K562 (cell line): Measurements from ENCODE around the gene TAS2R38. TPM values are rescaled to one million over a fixed set of nuclear protein-coding genes. Genes with fewer than 3 reads are reported as not detected.

ENCODE experiments used
- ATAC-seq: fragments of 200-7000 bp; cut with Tn5 transposase; 3 replicates; pipeline ENCODE4 v1.9.1; 2020; ENCODE audit warnings: moderate library complexity
- BruUV-seq: library from RNA; stranded (reverse); fragments of 400-500 nt; replicated peaks from 2 replicates; lab custom pipeline; 2021; lab: Mats Ljungman, UMichigan
- CTCF ChIA-PET: fragments of 300-600 bp; formaldehyde crosslinking; extraction: SDS; loops from one replicate; lab custom pipeline; 2021; ENCODE audit warnings: low intra/inter-chr PET ratio; lab: Yijun Ruan, JAX
- POLR2A ChIA-PET: fragments of 300-600, 350-650 bp; sonication (Branson Sonifier 250); formaldehyde crosslinking; extraction: SDS; loops from one replicate; lab custom pipeline; 2021; ENCODE audit warnings: antibody characterized with exemption, inconsistent platforms; lab: Yijun Ruan, JAX
- DNase-seq, 4 experiments: peaks; one replicate each; pipeline versions ENCODE4 v3.0.0 to v3.0.0-alpha.2; 2011 to 2018; ENCODE audit warnings: low spot score in 3 of 4, mixed read lengths in 3 of 4; ENCODE audit errors: extremely low read depth in 1 of 4
- FAIRE-seq: peaks from 2 replicates; lab custom pipeline; 2011; peaks lifted over from hg19 to GRCh38; lab: Jason Lieb, UNC
- H2AFZ ChIP-seq: 2 replicates; pipeline ENCODE4 v1.6.0; 2011; ENCODE audit warnings: low read depth, low read length, control low read depth, inconsistent platforms
- H3K27ac ChIP-seq: fragments of 200-600 bp; 3 replicates; pipeline ENCODE4 v1.8.0; 2011; ENCODE audit warnings: low read depth, mild to moderate bottlenecking, control low read depth, inconsistent platforms, low read length, moderate library complexity, mixed read lengths; ENCODE audit errors: extremely low read depth
- H3K27me3 ChIP-seq, 2 experiments: fragments of 300-600 bp in 1 of 2; 2 replicates in 1 of 2; 3 replicates in 1 of 2; pipeline versions ENCODE4 v1.6.0 to v1.8.0; 2011; ENCODE audit warnings: inconsistent platforms in 2 of 2, low read length in 2 of 2, mild to moderate bottlenecking in 1 of 2, mixed read lengths in 1 of 2, moderate library complexity in 1 of 2; ENCODE audit not compliant: control insufficient read depth in 2 of 2, insufficient read depth in 2 of 2
- H3K36me3 ChIP-seq: fragments of 300-600 bp; 3 replicates; pipeline ENCODE4 v1.8.0; 2011; ENCODE audit warnings: mild to moderate bottlenecking, low read length, inconsistent platforms; ENCODE audit not compliant: control insufficient read depth, insufficient read depth
- H3K4me1 ChIP-seq, 2 experiments: fragments of 200-600 bp in 1 of 2; replicated peaks in 1 of 2; 2 replicates in 1 of 2; 3 replicates in 1 of 2; pipeline versions ENCODE4 v1.5.1 to v1.8.0; 2011; ENCODE audit warnings: inconsistent platforms in 2 of 2, low read length in 2 of 2, mild to moderate bottlenecking in 1 of 2, mixed read lengths in 1 of 2, moderate library complexity in 1 of 2; ENCODE audit not compliant: control insufficient read depth in 2 of 2, insufficient read depth in 2 of 2
- H3K4me2 ChIP-seq: 2 replicates; pipeline ENCODE4 v1.6.1; 2011; ENCODE audit warnings: low read length, control low read depth, inconsistent platforms, mixed read lengths; ENCODE audit not compliant: insufficient read depth
- H3K4me3 ChIP-seq: fragments of 200-600 bp; sonication (generic), shearing (Covaris generic); 2 replicates; pipeline ENCODE4 v1.5.1; 2016; ENCODE audit warnings: control low read depth, inconsistent platforms
- H3K79me2 ChIP-seq: fragments of 200-600 bp; 3 replicates; pipeline ENCODE4 v1.8.0; 2011; ENCODE audit warnings: low read length, inconsistent platforms; ENCODE audit not compliant: control insufficient read depth, insufficient read depth
- H3K9ac ChIP-seq, 2 experiments: 2 replicates each; pipeline versions ENCODE4 v1.6.0 to v1.6.1; 2011; ENCODE audit warnings: low read depth in 2 of 2, low read length in 2 of 2, control low read depth in 1 of 2, inconsistent platforms in 1 of 2, mild to moderate bottlenecking in 1 of 2, mixed read lengths in 1 of 2; ENCODE audit not compliant: insufficient read depth in 1 of 2
- H3K9me1 ChIP-seq: one replicate; pipeline ENCODE4 v1.6.0; 2011; ENCODE audit warnings: inconsistent platforms, mild to moderate bottlenecking, low read length, moderate library complexity; ENCODE audit not compliant: control insufficient read depth, insufficient read depth
- H3K9me3 ChIP-seq: replicated peaks from 2 replicates; pipeline ENCODE4 v1.5.1; 2011; ENCODE audit warnings: low read depth, low read length, inconsistent platforms; ENCODE audit not compliant: control insufficient read depth, insufficient read depth
- H4K20me1 ChIP-seq: replicated peaks from 2 replicates; pipeline ENCODE4 v1.6.1; 2011; ENCODE audit warnings: low read length, inconsistent platforms, mixed read lengths; ENCODE audit not compliant: control insufficient read depth, insufficient read depth
- CHD2 ChIP-seq: IDR thresholded peaks from 2 replicates; pipeline ENCODE4 v1.6.1; 2011; ENCODE audit warnings: low read depth, low read length
- GATA2 ChIP-seq: sonication (generic); formaldehyde crosslinking; IDR thresholded peaks from 2 replicates; pipeline ENCODE4 v1.4.0; 2020; ENCODE audit warnings: mild to moderate bottlenecking, missing genetic modification reagents
- HLTF ChIP-seq: fragments of 450-650 bp; IDR thresholded peaks from 2 replicates; pipeline ENCODE4 v1.6.1; 2016
- KLF16 ChIP-seq: IDR thresholded peaks from 2 replicates; pipeline ENCODE4 v1.6.1; 2016; ENCODE audit warnings: antibody characterized with exemption
- LEF1 ChIP-seq: fragments of 450-650 bp; IDR thresholded peaks from 2 replicates; pipeline ENCODE4 v1.6.1; 2016; ENCODE audit warnings: mild to moderate bottlenecking
- NFIC ChIP-seq: fragments of 450-650 bp; IDR thresholded peaks from 2 replicates; pipeline ENCODE4 v1.6.1; 2017; ENCODE audit warnings: mild to moderate bottlenecking, inconsistent platforms
- OTX1 ChIP-seq: fragments of 450-650 bp; formaldehyde crosslinking; IDR thresholded peaks from 2 replicates; pipeline ENCODE4 v1.4.0; 2022; ENCODE audit warnings: mild to moderate bottlenecking
- RAD51 ChIP-seq: fragments of 450-650 bp; IDR thresholded peaks from 2 replicates; pipeline ENCODE4 v1.7.1; 2016; ENCODE audit warnings: low read depth, mild to moderate bottlenecking, borderline replicate concordance
- RFX7 ChIP-seq: fragments of 250-450 bp; sonication (Bioruptor Pico); IDR thresholded peaks from 2 replicates; pipeline ENCODE4 v1.5.1; 2021; ENCODE audit warnings: mild to moderate bottlenecking
- SMAD2 ChIP-seq: fragments of 150-350 bp; IDR thresholded peaks from 2 replicates; pipeline ENCODE4 v1.6.1; 2014; ENCODE audit warnings: low read depth, mild to moderate bottlenecking, low read length
- SMC3 ChIP-seq: conservative IDR thresholded peaks from 2 replicates; pipeline ENCODE4 v1.6.1; 2011; ENCODE audit warnings: low read depth, low read length, improper control_type of control experiment; ENCODE audit not compliant: insufficient read depth
- TCF7L2 ChIP-seq: fragments of 150-350 bp; IDR thresholded peaks from 2 replicates; pipeline ENCODE4 v1.6.1; 2016; ENCODE audit warnings: low read depth, mild to moderate bottlenecking, low read length, moderate library complexity
- ZNF12 ChIP-seq: sonication (generic); formaldehyde crosslinking; IDR thresholded peaks from 2 replicates; pipeline ENCODE4 v1.4.0; 2020; ENCODE audit warnings: mild to moderate bottlenecking, missing genetic modification reagents
- ZNF217 ChIP-seq: sonication (generic); formaldehyde crosslinking; IDR thresholded peaks from 2 replicates; pipeline ENCODE4 v1.8.0; 2022; ENCODE audit warnings: mild to moderate bottlenecking, missing genetic modification reagents
- ZNF431 ChIP-seq: sonication (generic); formaldehyde crosslinking; IDR thresholded peaks from 2 replicates; pipeline ENCODE4 v1.8.0; 2022; ENCODE audit warnings: mild to moderate bottlenecking, missing genetic modification reagents
- ZZZ3 ChIP-seq: fragments of 450-650 bp; IDR thresholded peaks from 2 replicates; pipeline ENCODE4 v1.6.1; 2016; ENCODE audit warnings: antibody characterized with exemption, mild to moderate bottlenecking, moderate library complexity
- WGBS: fragments of 100-300 bp; shearing (Covaris generic); methylation state at CpG from one replicate; pipeline ENCODE4 v1.1.6; 2016; ENCODE audit warnings: low coverage, mixed read lengths; ENCODE audit not compliant: insufficient coverage; ENCODE audit errors: missing lambda C conversion rate; 5-methylcytosine and 5-hydroxymethylcytosine counted together
- in situ Hi-C: fragments of 300-500 bp; cut with MboI; formaldehyde crosslinking; loops from 4 replicates; pipeline ENCODE4 v1.15.0; 2018; ENCODE audit warnings: inconsistent platforms, mixed read lengths
- intact Hi-C: fragments of 100-400 bp; cut with micrococcal nuclease; formaldehyde crosslinking; loops from 2 replicates; pipeline ENCODE4 v1.14.2; 2022
- polyA plus RNA-seq, 8 experiments: library from polyadenylated mRNA; depleted of rRNA in 4 of 8; stranded (reverse) in 5 of 8; unstranded in 3 of 8; fragments of >200 nt; fragmentation: Nextera tagmentation in 2 of 8; fragmentation: Illumina TruSeq in 1 of 8; extraction: Ambion mirVana in 2 of 8; extraction: Trizol in 1 of 8; gene quantifications; 2 replicates each; pipeline versions ENCODE4 v1.2.1 to v1.2.3, GENCODE V29; 2011 to 2014; ENCODE audit warnings: inconsistent platforms in 1 of 8, missing spikeins in 1 of 8
- total RNA-seq, 7 experiments: library from RNA; depleted of rRNA in 6 of 7; stranded (reverse); fragments of >200 nt in 6 of 7; fragmentation: Illumina TruSeq in 2 of 7; extraction: Trizol in 2 of 7; gene quantifications; 2 replicates each; pipeline versions ENCODE4 v1.2.1 to v1.2.3, GENCODE V29; 2011 to 2021; ENCODE audit warnings: low replicate concordance in 1 of 7
- TF ChIP-seq, protein P1 (sequence below): fragments of 450-650 bp; IDR thresholded peaks from 2 replicates; pipeline ENCODE4 v1.6.1; 2016; ENCODE audit warnings: antibody characterized with exemption
- TF ChIP-seq, protein P2 (sequence below): fragments of 450-650 bp; formaldehyde crosslinking; IDR thresholded peaks from 2 replicates; pipeline ENCODE4 v1.4.0; 2022; ENCODE audit warnings: mild to moderate bottlenecking, moderate library complexity
- TF ChIP-seq, protein P3 (sequence below), 2 experiments: IDR thresholded peaks; 2 replicates each; pipeline ENCODE4 v1.6.1; 2011; ENCODE audit warnings: borderline replicate concordance in 1 of 2, control low read depth in 1 of 2, low read depth in 1 of 2, low read length in 1 of 2, mild to moderate bottlenecking in 1 of 2, mixed read lengths in 1 of 2, moderate library complexity in 1 of 2; ENCODE audit not compliant: insufficient read depth in 1 of 2, insufficient read length in 1 of 2, poor library complexity in 1 of 2, severe bottlenecking in 1 of 2; ENCODE audit errors: extremely low read depth in 1 of 2

Gene TAS2R38
- total and polyA plus RNA-seq, 9 of the 15 experiments (the other 6 are each of a cell fraction or from before 2014, with no cell fraction given) = not detected

DNA sequence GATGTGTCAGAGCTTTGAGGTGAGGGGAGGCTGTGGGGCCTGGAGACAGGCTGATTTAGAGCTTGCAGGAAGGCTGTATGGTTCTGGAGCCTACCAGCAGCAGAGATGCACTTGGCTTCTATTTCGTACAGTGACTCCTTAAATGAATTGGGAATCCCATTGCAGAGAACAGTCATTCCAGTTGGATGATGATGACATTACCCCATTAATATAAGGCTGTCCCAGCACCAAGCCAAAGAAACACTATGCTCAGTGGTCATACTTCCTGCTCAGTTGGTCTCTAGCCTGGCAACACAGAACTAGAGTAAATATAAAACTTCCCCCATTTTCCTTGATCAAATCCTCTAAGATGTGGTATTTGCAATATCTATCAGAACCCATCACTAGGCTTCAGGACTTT, 21.1 kb downstream of the TAS2R38 start:
- intact Hi-C loops = no loop called here
- BruUV-seq = no TSS peak
- CTCF ChIA-PET = no interaction called here

More for the DNA sequence above, 21.1 kb downstream of the TAS2R38 start:
- WGBS = 5% methylated on average over 1 of the region's 1 CpG
- H4K20me1 ChIP-seq = no peaks in the 10 kb centered on the region
- in situ Hi-C loops = no loop called here
- POLR2A ChIA-PET = no interaction called here
- DNase-seq = no peak
- no peak overlapping the region for H3K4me2 ChIP-seq
- no peaks in the 10 kb centered on the region for H3K4me1 ChIP-seq
- FAIRE-seq = no peak
- no peak for ATAC-seq
- H3K4me3 ChIP-seq = no peak overlapping the region
- no peaks in the 10 kb centered on the region for H3K36me3 ChIP-seq
- no peak overlapping the region for H3K27ac ChIP-seq
- no peak overlapping the region for H2AFZ ChIP-seq
- H3K27me3 ChIP-seq = no peaks in the 10 kb centered on the region
- H3K9me3 ChIP-seq = no peaks in the 10 kb centered on the region
- no peaks in the 10 kb centered on the region for H3K9me1 ChIP-seq
- no peak overlapping the region for H3K9ac ChIP-seq
- TF ChIP-seq TCF7L2 = no peak
- TF ChIP-seq LEF1 = no peak
- no peak for TF ChIP-seq ZZZ3
- no peak for TF ChIP-seq RAD51
- no peak for TF ChIP-seq KLF16
- no peak for TF ChIP-seq RFX7 (CRISPR knock-in tag)
- TF ChIP-seq OTX1 = no peak
- no peak for TF ChIP-seq ZNF12 (CRISPR knock-in tag)
- no peak for TF ChIP-seq ZNF431 (CRISPR knock-in tag)
- no peak for TF ChIP-seq NFIC
- TF ChIP-seq HLTF = no peak
- TF ChIP-seq, protein P1, sequence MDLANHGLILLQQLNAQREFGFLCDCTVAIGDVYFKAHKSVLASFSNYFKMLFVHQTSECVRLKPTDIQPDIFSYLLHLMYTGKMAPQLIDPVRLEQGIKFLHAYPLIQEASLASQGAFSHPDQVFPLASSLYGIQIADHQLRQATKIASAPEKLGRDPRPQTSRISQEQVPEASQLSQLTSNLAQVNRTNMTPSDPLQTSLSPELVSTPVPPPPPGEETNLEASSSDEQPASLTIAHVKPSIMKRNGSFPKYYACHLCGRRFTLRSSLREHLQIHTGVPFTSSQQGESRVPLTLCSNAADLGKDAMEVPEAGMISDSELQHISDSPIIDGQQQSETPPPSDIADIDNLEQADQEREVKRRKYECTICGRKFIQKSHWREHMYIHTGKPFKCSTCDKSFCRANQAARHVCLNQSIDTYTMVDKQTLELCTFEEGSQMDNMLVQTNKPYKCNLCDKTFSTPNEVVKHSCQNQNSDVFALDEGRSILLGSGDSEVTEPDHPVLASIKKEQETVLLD = no peak
- no peak for TF ChIP-seq SMC3
- no peak for TF ChIP-seq CHD2
- no peak for TF ChIP-seq ZNF217 (CRISPR knock-in tag)
- TF ChIP-seq, protein P2, sequence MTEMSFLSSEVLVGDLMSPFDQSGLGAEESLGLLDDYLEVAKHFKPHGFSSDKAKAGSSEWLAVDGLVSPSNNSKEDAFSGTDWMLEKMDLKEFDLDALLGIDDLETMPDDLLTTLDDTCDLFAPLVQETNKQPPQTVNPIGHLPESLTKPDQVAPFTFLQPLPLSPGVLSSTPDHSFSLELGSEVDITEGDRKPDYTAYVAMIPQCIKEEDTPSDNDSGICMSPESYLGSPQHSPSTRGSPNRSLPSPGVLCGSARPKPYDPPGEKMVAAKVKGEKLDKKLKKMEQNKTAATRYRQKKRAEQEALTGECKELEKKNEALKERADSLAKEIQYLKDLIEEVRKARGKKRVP (CRISPR knock-in tag) = no peak
- TF ChIP-seq, protein P3, sequence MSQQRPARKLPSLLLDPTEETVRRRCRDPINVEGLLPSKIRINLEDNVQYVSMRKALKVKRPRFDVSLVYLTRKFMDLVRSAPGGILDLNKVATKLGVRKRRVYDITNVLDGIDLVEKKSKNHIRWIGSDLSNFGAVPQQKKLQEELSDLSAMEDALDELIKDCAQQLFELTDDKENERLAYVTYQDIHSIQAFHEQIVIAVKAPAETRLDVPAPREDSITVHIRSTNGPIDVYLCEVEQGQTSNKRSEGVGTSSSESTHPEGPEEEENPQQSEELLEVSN (IDR thresholded peaks at IDR 0.05; ENCODE audit: borderline replicate concordance in 1 of 2, extremely low read depth in 1 of 2, insufficient read depth in 1 of 2, insufficient read length in 1 of 2, low read depth in 1 of 2, low read length in 1 of 2, poor library complexity in 1 of 2, severe bottlenecking in 1 of 2) = no peak
- no peak for TF ChIP-seq SMAD2
- TF ChIP-seq GATA2 (CRISPR knock-in tag) = no peak
- H3K79me2 ChIP-seq = no peaks in the 10 kb centered on the region
